Measurements from ENCODE around the gene AIRE.
"Not testable (repeated sequence)": the region's sequence is repeated elsewhere in the genome, so short reads cannot be mapped to it uniquely, and the experiment has no call there.

The AIRE gene

DNA sequence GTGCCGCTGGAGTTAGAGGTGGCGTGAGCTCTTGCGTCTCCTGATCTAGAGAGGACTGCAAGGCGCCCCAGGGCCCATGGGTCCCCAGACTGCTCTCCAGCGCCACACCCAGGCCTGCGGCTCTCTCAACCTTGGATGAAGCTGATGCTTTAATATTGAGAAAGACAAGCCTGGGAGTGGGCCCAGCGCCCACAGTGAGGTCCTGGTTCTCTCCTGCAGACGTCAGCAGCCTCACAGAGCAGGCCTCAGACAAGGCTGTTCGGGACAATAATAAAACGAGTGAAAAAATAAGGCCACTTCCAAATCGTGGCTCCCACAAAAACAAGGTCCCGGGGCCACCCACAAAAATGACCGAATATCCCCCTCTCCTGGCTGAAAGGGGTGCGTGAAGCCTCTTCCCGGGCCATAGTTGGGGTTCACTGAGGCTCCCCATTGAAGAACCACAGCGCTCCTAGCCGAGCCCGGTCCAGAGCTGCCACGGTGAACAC is 18.0 kb upstream of the AIRE start:
- peak; percentile 32 for DNase-seq (ENCODE audit: low spot score)

DNA sequence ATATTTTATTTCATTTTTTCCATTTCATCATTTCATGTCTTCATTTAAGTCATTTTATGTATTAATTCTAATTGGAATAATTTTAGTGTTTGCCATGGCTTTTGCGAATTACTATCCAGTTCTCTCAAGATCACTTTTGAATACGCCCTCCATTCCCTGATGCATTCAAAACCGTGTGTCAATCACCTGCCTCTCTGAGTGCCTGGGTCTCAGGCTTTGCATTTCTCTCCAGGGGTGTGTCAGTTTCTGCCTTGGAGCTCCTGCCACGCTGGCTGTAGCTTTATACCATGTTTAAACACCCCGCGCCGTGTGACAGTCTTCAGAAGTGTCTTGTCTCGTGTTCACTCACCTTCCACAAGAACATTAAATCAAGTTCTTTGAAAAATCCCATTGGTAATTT is 16.6 kb upstream of the AIRE start:
- DNase-seq (ENCODE audit: low spot score): no peak

- no peak for DNase-seq (ENCODE audit: low spot score)
Observed at GRCh38 chr21:44271558-44272283, 14.0 kb upstream of the AIRE start.

DNA sequence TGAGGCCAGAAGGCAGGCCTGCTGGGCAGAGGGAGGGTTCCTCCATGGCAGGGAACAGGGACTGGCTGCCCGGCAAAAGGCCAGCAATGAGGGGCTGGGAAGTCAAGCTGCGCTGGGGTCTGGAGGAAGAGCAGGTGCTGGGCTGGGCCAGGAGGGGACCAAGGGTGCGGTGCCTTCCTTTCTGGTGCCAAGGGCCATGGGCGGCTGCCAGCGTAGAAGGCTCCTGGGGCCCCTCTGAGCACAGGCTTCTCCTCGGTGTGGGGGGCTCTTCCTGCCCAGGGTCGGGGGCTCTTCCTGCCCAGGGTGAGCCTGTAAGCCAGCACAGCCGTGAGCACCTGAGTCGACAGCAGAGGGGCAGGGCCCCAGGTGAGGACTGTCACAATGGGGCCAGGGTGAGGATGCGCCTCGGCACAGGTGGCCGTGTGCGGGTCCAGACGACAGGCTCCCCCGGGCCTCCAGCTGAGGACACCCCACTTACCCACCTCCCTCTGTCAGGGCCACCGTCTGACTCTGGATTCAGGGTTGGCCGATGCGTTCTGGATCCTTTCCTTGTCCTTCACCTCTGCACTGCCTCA is 13.3 kb upstream of the AIRE start:
- no peak for DNase-seq (ENCODE audit: low spot score)

- no peak for DNase-seq (ENCODE audit: low spot score)
Observed at GRCh38 chr21:44273046-44273445, 12.6 kb upstream of the AIRE start.

DNA sequence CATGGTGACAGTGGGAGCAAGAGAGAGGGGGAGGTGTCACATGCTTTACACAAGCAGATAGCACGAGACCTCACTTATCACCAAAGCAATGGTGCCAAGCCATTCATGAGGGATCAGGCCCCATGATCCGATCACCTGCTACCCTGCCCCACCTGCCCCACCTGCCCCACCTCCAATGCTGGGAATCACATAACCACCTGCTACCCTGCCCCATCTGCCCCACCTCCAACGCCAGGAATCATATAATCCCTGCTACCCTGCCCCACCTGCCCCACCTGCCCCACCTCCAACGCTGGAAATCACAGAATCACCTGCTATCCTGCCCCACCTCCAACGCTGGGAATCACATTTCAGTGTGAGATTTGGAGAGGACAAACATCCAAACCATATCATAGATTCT is 10.6 kb upstream of the AIRE start:
- no peak for DNase-seq (ENCODE audit: low spot score)

GRCh38 chr21:44279354-44280260 is 6.1 kb upstream of the AIRE start:
- DNase-seq (ENCODE audit: low spot score): no peak

GRCh38 chr21:44281801-44282200 is 3.9 kb upstream of the AIRE start:
- no peak for DNase-seq (ENCODE audit: low spot score)

DNA sequence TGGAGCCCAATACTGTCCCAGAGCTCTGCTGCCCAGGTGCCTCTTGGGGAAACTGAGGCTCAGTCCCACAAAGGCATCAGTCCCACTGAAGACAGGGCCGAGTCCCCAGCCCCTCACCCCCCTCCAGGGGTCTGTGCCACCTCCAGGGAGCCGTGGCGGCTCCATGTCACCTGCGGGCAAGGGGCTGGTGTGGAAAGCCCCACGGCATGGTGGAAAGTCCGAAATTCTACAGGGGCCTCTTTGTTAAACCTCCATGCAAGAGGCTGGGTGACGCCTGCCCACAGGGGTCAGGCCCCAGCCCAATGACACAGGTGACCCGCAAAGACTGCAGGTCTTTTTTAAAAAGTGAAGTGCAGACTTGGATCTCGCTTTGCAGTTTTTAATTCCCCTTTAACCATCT is 3.3 kb upstream of the AIRE start:
- no peak for DNase-seq (ENCODE audit: low spot score)

GRCh38 chr21:44283211-44283785 is 2.4 kb upstream of the AIRE start:
- not testable (repeated sequence) for DNase-seq (ENCODE audit: low spot score)

- no peak for DNase-seq (ENCODE audit: low spot score)
Observed at GRCh38 chr21:44283948-44284347, 1.7 kb upstream of the AIRE start.

DNA sequence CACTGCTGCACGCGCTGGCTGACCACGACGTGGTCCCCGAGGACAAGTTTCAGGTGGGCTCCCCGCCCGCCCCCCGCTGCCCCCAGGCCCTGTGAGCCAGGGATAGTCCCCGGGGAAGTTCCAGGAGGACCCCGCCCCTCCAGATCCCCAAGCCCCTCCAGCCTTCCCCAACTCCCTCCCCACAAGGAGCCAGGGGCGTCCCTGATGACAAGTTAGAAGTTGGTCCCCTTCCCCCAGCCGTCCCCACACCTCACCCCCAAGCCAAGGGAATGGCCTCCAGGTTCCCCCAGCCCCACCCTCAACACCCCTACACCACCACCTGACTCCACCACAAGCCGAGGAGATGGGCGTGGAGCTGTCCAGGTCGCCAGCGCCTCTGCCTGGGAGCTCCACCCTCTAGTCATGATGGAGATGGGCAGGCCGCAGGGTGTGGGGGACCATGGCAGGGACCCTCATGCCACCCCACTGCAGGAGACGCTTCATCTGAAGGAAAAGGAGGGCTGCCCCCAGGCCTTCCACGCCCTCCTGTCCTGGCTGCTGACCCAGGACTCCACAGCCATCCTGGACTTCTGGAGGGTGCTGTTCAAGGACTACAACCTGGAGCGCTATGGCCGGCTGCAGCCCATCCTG is 525 bp downstream of the AIRE start:
- no peak for DNase-seq (ENCODE audit: low spot score)

GRCh38 chr21:44286716-44287632 is 1.3 kb downstream of the AIRE start:
- no peak for DNase-seq (ENCODE audit: low spot score)

- no peak for DNase-seq (ENCODE audit: low spot score)
Observed at GRCh38 chr21:44288251-44289110, 2.8 kb downstream of the AIRE start.

GRCh38 chr21:44289381-44290010 is 3.8 kb downstream of the AIRE start:
- no peak for DNase-seq (ENCODE audit: low spot score)

GRCh38 chr21:44290327-44291077 is 4.8 kb downstream of the AIRE start:
- no peak for DNase-seq (ENCODE audit: low spot score)

DNA sequence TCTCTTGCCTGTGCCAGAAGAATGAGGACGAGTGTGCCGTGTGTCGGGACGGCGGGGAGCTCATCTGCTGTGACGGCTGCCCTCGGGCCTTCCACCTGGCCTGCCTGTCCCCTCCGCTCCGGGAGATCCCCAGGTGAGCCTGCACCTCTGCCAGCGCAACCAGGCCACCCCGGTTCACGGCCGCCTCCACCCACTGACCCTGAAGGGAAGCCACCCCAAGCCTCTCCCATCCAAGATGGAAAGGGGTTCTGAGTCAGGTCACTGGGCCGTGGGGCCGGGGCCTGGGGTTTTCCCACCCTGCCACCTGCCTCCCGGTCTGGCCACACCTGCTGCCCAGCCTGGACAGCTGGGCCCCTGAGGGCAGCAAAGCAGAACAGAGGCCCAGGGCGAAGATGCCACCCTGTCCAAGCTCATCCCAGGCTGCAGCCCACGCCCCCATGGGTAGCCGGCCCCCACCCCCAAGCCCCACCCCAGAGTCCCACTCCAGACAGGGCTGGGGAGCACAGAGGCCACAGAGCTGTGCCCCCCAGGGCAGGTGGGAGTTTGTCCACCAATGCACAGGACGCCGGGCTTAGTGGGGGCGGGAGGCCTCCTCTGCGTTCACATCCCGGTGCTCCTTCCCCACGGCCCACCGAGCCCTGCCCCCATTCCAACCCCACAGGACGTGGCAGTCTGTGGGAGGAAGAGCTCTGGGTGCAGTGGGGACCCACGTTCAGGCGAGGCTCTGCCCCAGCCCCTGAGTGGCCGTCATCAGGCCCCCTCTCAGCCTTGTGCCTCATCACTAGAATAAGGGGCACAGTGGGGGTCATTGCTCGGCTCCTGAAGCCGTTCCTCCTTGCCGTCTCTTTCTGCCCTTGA is 5.6 kb downstream of the AIRE start:
- DNase-seq (ENCODE audit: low spot score): no peak

All from NAMALWA (cell line).